HEK293T (cell line): ENCODE results near the gene TCF7L2.

Source experiments
- FOXA1 ChIP-seq: fragments of 450-650 bp; IDR thresholded peaks from 2 replicates; pipeline ENCODE4 v1.6.1; 2016; ENCODE audit warnings: mild to moderate bottlenecking
- FOXK2 ChIP-seq: fragments of 450-650 bp; IDR thresholded peaks from 2 replicates; pipeline ENCODE4 v1.6.1; 2016; ENCODE audit warnings: mild to moderate bottlenecking

DNA sequence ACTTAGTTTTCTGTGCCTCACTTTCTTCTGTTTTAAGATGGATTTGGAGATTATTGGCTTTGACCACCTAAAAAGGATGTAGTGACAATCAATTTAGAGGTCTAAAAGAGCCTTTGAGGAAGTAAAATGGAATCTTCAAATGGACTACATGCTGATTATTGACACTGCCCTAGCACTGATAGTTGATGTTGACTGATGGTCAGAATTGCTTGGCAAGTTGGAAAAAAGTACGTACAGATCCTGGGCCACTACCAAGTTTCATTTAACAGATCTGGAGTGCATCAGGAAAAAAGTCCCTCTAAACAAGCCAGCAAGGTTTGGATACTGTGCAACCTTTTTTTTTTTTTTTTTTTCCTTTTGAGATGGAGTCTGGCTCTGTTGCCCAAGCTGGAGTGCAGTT lies 81.1 kb downstream of the TCF7L2 start:
- TF ChIP-seq FOXA1, result no peak
- no peak for TF ChIP-seq FOXK2
